Lower lobe of right lung (tissue), 2 donors: ENCODE measurements around the gene ADAMTSL3. TPM values are rescaled to one million over a fixed set of nuclear protein-coding genes. Genes with fewer than 3 reads are reported as not detected.

Experiments used
- ATAC-seq, 2 donors: fragments of 200-7000 bp; cut with Tn5 transposase; one replicate each; pipeline ENCODE4 v1.9.1; 2020 to 2022; ENCODE audit warnings: mild to moderate bottlenecking in 2 of 2, moderate library complexity in 2 of 2
- DNase-seq: peaks from one replicate; pipeline ENCODE4 v3.0.0-alpha.2; 2020
- H3K27ac ChIP-seq: fragments of 200-600 bp; one replicate; pipeline ENCODE4 v1.8.0; 2022
- H3K27me3 ChIP-seq: fragments of 200-600 bp; one replicate; pipeline ENCODE4 v1.8.0; 2022; ENCODE audit warnings: low read depth
- H3K36me3 ChIP-seq: fragments of 200-600 bp; one replicate; pipeline ENCODE4 v1.8.0; 2022; ENCODE audit warnings: mild to moderate bottlenecking
- H3K4me1 ChIP-seq: fragments of 200-600 bp; one replicate; pipeline ENCODE4 v1.8.0; 2022
- H3K4me3 ChIP-seq: fragments of 200-600 bp; one replicate; pipeline ENCODE4 v1.8.0; 2022; ENCODE audit warnings: mild to moderate bottlenecking
- H3K9me3 ChIP-seq: fragments of 200-600 bp; one replicate; pipeline ENCODE4 v1.8.0; 2022
- CTCF ChIP-seq: fragments of 200-600 bp; IDR thresholded peaks from one replicate; pipeline ENCODE4 v1.8.0; 2022; ENCODE audit warnings: antibody characterized with exemption, mild to moderate bottlenecking
- intact Hi-C: fragments of 100-400 bp; cut with DNase I; formaldehyde crosslinking; loops from one replicate; pipeline ENCODE4 v1.11.0; 2022
- total RNA-seq: library from RNA; stranded (reverse); fragmentation: NEBNext Ultra II Directional; extraction: Animal tissue kit (Norgen Biotek cat#: 25700); gene quantifications from one replicate; pipeline ENCODE4 v1.2.1, GENCODE V29; 2021
- donor health status: DM: no; HTN: yes; CAD: no; lungs with severe emphysema.

Gene ADAMTSL3
- total RNA-seq, 1 donor from 2014 or later, result 26.4 TPM

GRCh38 chr15:83695246-83695645 is 41.3 kb downstream of the ADAMTSL3 start:
- Histone ChIP-seq H3K27me3 (no peaks in the 10 kb centered on the region), H3K9me3 (no peaks in the 10 kb centered on the region), H3K36me3 (no peaks in the 10 kb centered on the region), H3K27ac (no peak overlapping the region), H3K4me3 (no peak overlapping the region), H3K4me1 (no peaks in the 10 kb centered on the region)
- DNase-seq (no peak), ATAC-seq (no peak)
- no peak for TF ChIP-seq CTCF
- intact Hi-C loops, result no loop called here

- no peak for ATAC-seq
- TF ChIP-seq CTCF, result no peak
Measured at GRCh38 chr15:83695901-83696425, 42.0 kb downstream of the ADAMTSL3 start.

GRCh38 chr15:83697716-83698115 is 43.8 kb downstream of the ADAMTSL3 start:
- no peak for DNase-seq
- Histone ChIP-seq H3K27ac (no peak overlapping the region), H3K36me3 (no peaks in the 10 kb centered on the region), H3K9me3 (no peaks in the 10 kb centered on the region), H3K4me1 (no peaks in the 10 kb centered on the region), H3K4me3 (no peak overlapping the region), H3K27me3 (no peaks in the 10 kb centered on the region)
- no peak for TF ChIP-seq CTCF
- no peak for ATAC-seq
- intact Hi-C loops, result no loop called here

More at GRCh38 chr15:83695901-83696425, 42.0 kb downstream of the ADAMTSL3 start:
- no peaks in the 10 kb centered on the region for H3K36me3 ChIP-seq
- no peak overlapping the region for H3K27ac ChIP-seq
- H3K4me3 ChIP-seq, result no peak overlapping the region
- no peak for DNase-seq
- H3K27me3 ChIP-seq, result no peaks in the 10 kb centered on the region
- intact Hi-C loops, result no loop called here
- no peaks in the 10 kb centered on the region for H3K9me3 ChIP-seq
- no peaks in the 10 kb centered on the region for H3K4me1 ChIP-seq

- intact Hi-C loops, result no loop called here
- no peak for DNase-seq
- Histone ChIP-seq H3K36me3 (no peaks in the 10 kb centered on the region), H3K27me3 (no peaks in the 10 kb centered on the region), H3K4me3 (no peak overlapping the region), H3K9me3 (no peaks in the 10 kb centered on the region), H3K27ac (no peak overlapping the region), H3K4me1 (no peaks in the 10 kb centered on the region)
- TF ChIP-seq CTCF, result no peak
- peak in 1 of 2 donors; percentile 64 for ATAC-seq
Measured at GRCh38 chr15:83698294-83698693, 44.4 kb downstream of the ADAMTSL3 start.

- no peak overlapping the region for H3K4me3 ChIP-seq
- no peak for DNase-seq
- intact Hi-C loops, result no loop called here
Measured at GRCh38 chr15:83699028-83699427, 45.1 kb downstream of the ADAMTSL3 start.

More at GRCh38 chr15:83699028-83699427, 45.1 kb downstream of the ADAMTSL3 start:
- H3K9me3 ChIP-seq, result no peaks in the 10 kb centered on the region
- no peaks in the 10 kb centered on the region for H3K27me3 ChIP-seq
- ATAC-seq, result no peak
- no peak for TF ChIP-seq CTCF
- H3K4me1 ChIP-seq, result no peaks in the 10 kb centered on the region
- no peak overlapping the region for H3K27ac ChIP-seq
- H3K36me3 ChIP-seq, result no peaks in the 10 kb centered on the region
